ENCODE results near the gene POLR3K. TPM values are rescaled to one million over a fixed set of nuclear protein-coding genes. Genes with fewer than 3 reads are reported as not detected.

The POLR3K gene
- 55.9 TPM for polyA plus RNA-seq (2012; ENCODE audit: missing spikeins)

- DNase-seq (ENCODE audit: insufficient read length) (peak; percentile 99), FAIRE-seq (peak; percentile 99)
- TF ChIP-seq POLR2A (IDR thresholded peaks at IDR 0.05; ENCODE audit: low read depth, low read length) (peak; percentile 93), TAF1 (IDR thresholded peaks at IDR 0.05; ENCODE audit: borderline replicate concordance, low read depth, low read length) (peak; percentile 40; the same call in 1 of the 2 replicates), POLR2AphosphoS5 (IDR thresholded peaks at IDR 0.05; ENCODE audit: low read depth, low read length) (peak; percentile 85)
These were observed at the start of gene POLR3K, which contains the start of gene SNRNP25 for GRCh38 chr16:53346-54236. POLR3K (minus strand) TSS chr16:53608; CDS start chr16:53586, 22 bp downstream. SNRNP25 (plus strand) TSS chr16:53828; CDS start chr16:54017, 189 bp downstream.

- FAIRE-seq: no peak
- TF ChIP-seq TAF1 (IDR thresholded peaks at IDR 0.05; ENCODE audit: borderline replicate concordance, low read depth, low read length) (no peak), POLR2A (IDR thresholded peaks at IDR 0.05; ENCODE audit: low read depth, low read length) (no peak), POLR2AphosphoS5 (IDR thresholded peaks at IDR 0.05; ENCODE audit: low read depth, low read length) (no peak)
These were observed 48.9 kb upstream of the POLR3K start for GRCh38 chr16:102060-102855.

GRCh38 chr16:101586-101985, 48.2 kb upstream of the POLR3K start:
- DNase-seq (ENCODE audit: insufficient read length): no peak
- FAIRE-seq: no peak
- TF ChIP-seq TAF1 (IDR thresholded peaks at IDR 0.05; ENCODE audit: borderline replicate concordance, low read depth, low read length) (no peak), POLR2A (IDR thresholded peaks at IDR 0.05; ENCODE audit: low read depth, low read length) (no peak), POLR2AphosphoS5 (IDR thresholded peaks at IDR 0.05; ENCODE audit: low read depth, low read length) (no peak)

More at GRCh38 chr16:102060-102855, 48.9 kb upstream of the POLR3K start:
- DNase-seq (ENCODE audit: insufficient read length): no peak

- FAIRE-seq (no peak), DNase-seq (ENCODE audit: insufficient read length) (no peak)
- no peak for TF ChIP-seq POLR2A (IDR thresholded peaks at IDR 0.05; ENCODE audit: low read depth, low read length)
- TF ChIP-seq TAF1 (IDR thresholded peaks at IDR 0.05; ENCODE audit: borderline replicate concordance, low read depth, low read length): no peak
- no peak for TF ChIP-seq POLR2AphosphoS5 (IDR thresholded peaks at IDR 0.05; ENCODE audit: low read depth, low read length)
These were observed 47.6 kb upstream of the POLR3K start for GRCh38 chr16:100989-101388.

GRCh38 chr16:97822-98221, 44.4 kb upstream of the POLR3K start:
- TF ChIP-seq POLR2AphosphoS5 (IDR thresholded peaks at IDR 0.05; ENCODE audit: low read depth, low read length) (no peak), POLR2A (IDR thresholded peaks at IDR 0.05; ENCODE audit: low read depth, low read length) (no peak), TAF1 (IDR thresholded peaks at IDR 0.05; ENCODE audit: borderline replicate concordance, low read depth, low read length) (no peak)
- FAIRE-seq: no peak

GRCh38 chr16:96935-97381, 43.5 kb upstream of the POLR3K start:
- TF ChIP-seq POLR2A (IDR thresholded peaks at IDR 0.05; ENCODE audit: low read depth, low read length) (no peak), POLR2AphosphoS5 (IDR thresholded peaks at IDR 0.05; ENCODE audit: low read depth, low read length) (no peak), TAF1 (IDR thresholded peaks at IDR 0.05; ENCODE audit: borderline replicate concordance, low read depth, low read length) (no peak)
- peak; percentile 98 for DNase-seq (ENCODE audit: insufficient read length)
- peak; percentile 100 for FAIRE-seq

More at GRCh38 chr16:97822-98221, 44.4 kb upstream of the POLR3K start:
- DNase-seq (ENCODE audit: insufficient read length): no peak

GRCh38 chr16:94918-95265, 41.5 kb upstream of the POLR3K start:
- DNase-seq (ENCODE audit: insufficient read length) (no peak), FAIRE-seq (no peak)
- TF ChIP-seq POLR2A (IDR thresholded peaks at IDR 0.05; ENCODE audit: low read depth, low read length) (no peak), POLR2AphosphoS5 (IDR thresholded peaks at IDR 0.05; ENCODE audit: low read depth, low read length) (no peak), TAF1 (IDR thresholded peaks at IDR 0.05; ENCODE audit: borderline replicate concordance, low read depth, low read length) (no peak)

GRCh38 chr16:92431-93339, 39.3 kb upstream of the POLR3K start:
- TF ChIP-seq POLR2A (IDR thresholded peaks at IDR 0.05; ENCODE audit: low read depth, low read length) (no peak), POLR2AphosphoS5 (IDR thresholded peaks at IDR 0.05; ENCODE audit: low read depth, low read length) (no peak; the same call in 1 of the 2 replicates), TAF1 (IDR thresholded peaks at IDR 0.05; ENCODE audit: borderline replicate concordance, low read depth, low read length) (no peak)
- DNase-seq (ENCODE audit: insufficient read length): no peak
- FAIRE-seq: no peak

- DNase-seq (ENCODE audit: insufficient read length) (no peak), FAIRE-seq (no peak)
- TF ChIP-seq POLR2A (IDR thresholded peaks at IDR 0.05; ENCODE audit: low read depth, low read length): no peak
- no peak for TF ChIP-seq TAF1 (IDR thresholded peaks at IDR 0.05; ENCODE audit: borderline replicate concordance, low read depth, low read length)
These were observed 38.1 kb upstream of the POLR3K start for GRCh38 chr16:91484-91883.

Data from GM12892 (cell line).